Measurements from ENCODE around the gene SLC22A1. TPM values are rescaled to one million over a fixed set of nuclear protein-coding genes. Genes with fewer than 3 reads are reported as not detected.

The SLC22A1 gene
- total and polyA plus RNA-seq, 2 of the 4 experiments (the other 2 are of a cell fraction) = 0.10 TPM; not detected in 1

DNA sequence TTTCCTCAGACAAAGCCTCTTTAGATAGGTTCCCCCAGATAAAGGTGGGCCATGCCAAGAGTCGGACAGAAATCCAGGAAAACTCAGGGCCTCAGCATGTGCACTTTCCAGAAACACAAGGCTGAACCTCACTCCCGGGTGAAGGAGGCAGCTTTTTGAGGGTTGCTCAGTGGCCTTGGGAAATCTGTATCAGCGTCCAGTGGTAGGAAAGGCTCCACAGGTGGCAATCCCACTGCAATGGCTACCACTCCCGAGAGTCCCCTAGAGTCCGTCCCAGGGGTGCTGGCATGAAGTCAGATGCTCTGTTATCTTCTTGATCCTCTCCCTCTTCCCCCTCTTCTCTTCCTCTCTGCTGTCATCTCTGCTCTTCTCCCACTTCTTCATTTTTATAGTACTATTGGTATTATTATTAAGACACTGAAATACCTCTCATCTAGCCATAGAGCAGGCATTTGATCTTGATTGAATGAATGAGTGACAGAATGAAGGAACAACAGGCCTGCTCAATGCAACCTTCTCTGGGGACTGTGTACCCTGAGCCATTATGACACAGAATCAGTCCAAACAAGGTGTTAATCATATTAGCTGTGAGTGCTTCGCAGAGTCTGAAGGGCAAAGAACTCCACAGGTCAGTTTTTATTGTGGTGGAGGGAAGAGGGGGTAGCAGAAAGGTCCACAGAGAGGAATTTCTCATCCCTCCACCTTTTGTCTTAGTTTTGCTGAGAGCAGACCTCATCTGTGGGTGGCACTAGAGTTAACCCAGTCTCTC lies 13.3 kb downstream of the SLC22A1 start:
- no peak for ATAC-seq (ENCODE audit: low read depth)
- H3K14ac ChIP-seq (replicated peaks; ENCODE audit: low read depth, low read length) = no peak overlapping the region
- WGBS, 2 experiments (ENCODE audit: extremely low coverage in 2 of 2, insufficient read length in 1 of 2) = 80% methylated on average over 1 of the region's 6 CpGs; no CpG with 5 or more reads in 1 of the 2 experiments

More for the DNA sequence above, 13.3 kb downstream of the SLC22A1 start:
- Histone ChIP-seq H3K4me3 (ENCODE audit: insufficient read depth, low read depth, low read length) (no peak overlapping the region), H3K4me1 (ENCODE audit: control insufficient read depth, insufficient read depth, low read length) (peaks cover 15% of the 10 kb centered on the region), H3K79me1 (ENCODE audit: low read depth in 1 of 2, low read length in 2 of 2) (no peaks in the 10 kb centered on the region), H4K20me1 (ENCODE audit: insufficient read depth, low read length) (no peaks in the 10 kb centered on the region), H3K9me1 (ENCODE audit: insufficient read depth, low read length) (peaks cover 11% of the 10 kb centered on the region; the same call in 1 of the 2 replicates), H3K4ac (ENCODE audit: low read depth, low read length) (no peak overlapping the region), H4K91ac (ENCODE audit: insufficient read depth, low read depth, low read length) (no peak overlapping the region), H3K4me2 (ENCODE audit: low read depth, low read length) (no peak overlapping the region), H4K5ac (ENCODE audit: low read depth, low read length) (no peak overlapping the region), H3K56ac (ENCODE audit: extremely low read depth, insufficient read depth, low read length) (no peak overlapping the region), H3K9ac (ENCODE audit: low read depth, low read length) (no peak overlapping the region), H3K36me3 (ENCODE audit: control insufficient read depth, insufficient read depth, low read length) (no peaks in the 10 kb centered on the region), H3K18ac (ENCODE audit: low read depth, low read length) (no peak overlapping the region), H2BK15ac (ENCODE audit: low read depth, low read length) (no peak overlapping the region), H2AK5ac (ENCODE audit: low read depth, low read length) (no peak overlapping the region), H2BK120ac (ENCODE audit: low read depth, low read length) (no peak overlapping the region), H2BK20ac (ENCODE audit: low read depth, low read length) (no peak overlapping the region), H3K9me3 (ENCODE audit: control insufficient read depth, insufficient read depth, low read length) (no peaks in the 10 kb centered on the region), H2AK9ac (replicated peaks; ENCODE audit: low read depth, low read length, poor library complexity) (no peak overlapping the region), H3K23ac (ENCODE audit: low read depth, low read length) (no peak overlapping the region), H2AFZ (replicated peaks; ENCODE audit: low read length, poor library complexity) (no peak overlapping the region), H4K8ac (ENCODE audit: low read depth in 2 of 2, low read length in 2 of 2) (no peak overlapping the region), H3K27me3 (ENCODE audit: control insufficient read depth, insufficient read depth, low read length) (no peaks in the 10 kb centered on the region), H2BK5ac (ENCODE audit: low read depth, low read length, poor library complexity, severe bottlenecking) (no peak overlapping the region), H3K27ac (ENCODE audit: insufficient read depth, low read length) (no peak overlapping the region)
- in situ Hi-C loops (cut with MboI; ENCODE audit: low sequenced_read_pairs) (no loop called here), intact Hi-C loops (cut with micrococcal nuclease) (loop anchor here (5.0 kb wide), 1 partner anchor 397 kb away; no protein-coding TSS in a partner anchor), dilution Hi-C loops (cut with HindIII; ENCODE audit: low sequenced_read_pairs, unreplicated experiment) (no loop called here)
- no TSS peak for BruUV-seq (replicated peaks)
- ChIA-PET CTCF (no interaction called here), POLR2A (ENCODE audit: unreplicated experiment) (no interaction called here)
- DNase-seq = no peak
- TF ChIP-seq SMC3 (IDR thresholded peaks at IDR 0.05; ENCODE audit: low read depth, low read length) = no peak
- no peak for TF ChIP-seq RAD21 (IDR thresholded peaks at IDR 0.05; ENCODE audit: low read length)
- no peak for TF ChIP-seq CTCF (conservative IDR thresholded peaks at IDR 0.05; ENCODE audit: low read depth, low read length)
- TF ChIP-seq RFX5 (IDR thresholded peaks at IDR 0.05; ENCODE audit: low read depth, low read length) = no peak
- TF ChIP-seq, protein P1, sequence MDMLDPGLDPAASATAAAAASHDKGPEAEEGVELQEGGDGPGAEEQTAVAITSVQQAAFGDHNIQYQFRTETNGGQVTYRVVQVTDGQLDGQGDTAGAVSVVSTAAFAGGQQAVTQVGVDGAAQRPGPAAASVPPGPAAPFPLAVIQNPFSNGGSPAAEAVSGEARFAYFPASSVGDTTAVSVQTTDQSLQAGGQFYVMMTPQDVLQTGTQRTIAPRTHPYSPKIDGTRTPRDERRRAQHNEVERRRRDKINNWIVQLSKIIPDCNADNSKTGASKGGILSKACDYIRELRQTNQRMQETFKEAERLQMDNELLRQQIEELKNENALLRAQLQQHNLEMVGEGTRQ (IDR thresholded peaks at IDR 0.05; ENCODE audit: low read depth, low read length) = no peak
- TF ChIP-seq MXI1 (IDR thresholded peaks at IDR 0.05; ENCODE audit: borderline replicate concordance, low read depth, low read length) = no peak
- no peak for TF ChIP-seq NFE2L2 (IDR thresholded peaks at IDR 0.05; ENCODE audit: low read depth, low read length)
- TF ChIP-seq CEBPB (IDR thresholded peaks at IDR 0.05; ENCODE audit: low read depth, low read length) = no peak
- TF ChIP-seq POLR2A (IDR thresholded peaks at IDR 0.05; ENCODE audit: low read depth, low read length) = no peak
- TF ChIP-seq MAZ (IDR thresholded peaks at IDR 0.05; ENCODE audit: borderline replicate concordance, low read depth, low read length) = no peak
- no peak for TF ChIP-seq RCOR1 (IDR thresholded peaks at IDR 0.05; ENCODE audit: insufficient replicate concordance, low read length)
- no peak for TF ChIP-seq FOS (IDR thresholded peaks at IDR 0.05; ENCODE audit: low read depth, low read length)
- no peak for TF ChIP-seq BHLHE40 (IDR thresholded peaks at IDR 0.05; ENCODE audit: low read depth, low read length)
